ENCODE data around the gene SSX4B.
"Not testable (repeated sequence)": the region's sequence is repeated elsewhere in the genome, so short reads cannot be mapped to it uniquely, and the experiment has no call there.

The SSX4B gene

GRCh38 chrX:48367717-48368408 lies 43.9 kb downstream of the SSX4B start:
- not testable (repeated sequence) for FAIRE-seq; DNase-seq (ENCODE audit: insufficient read length)

DNA sequence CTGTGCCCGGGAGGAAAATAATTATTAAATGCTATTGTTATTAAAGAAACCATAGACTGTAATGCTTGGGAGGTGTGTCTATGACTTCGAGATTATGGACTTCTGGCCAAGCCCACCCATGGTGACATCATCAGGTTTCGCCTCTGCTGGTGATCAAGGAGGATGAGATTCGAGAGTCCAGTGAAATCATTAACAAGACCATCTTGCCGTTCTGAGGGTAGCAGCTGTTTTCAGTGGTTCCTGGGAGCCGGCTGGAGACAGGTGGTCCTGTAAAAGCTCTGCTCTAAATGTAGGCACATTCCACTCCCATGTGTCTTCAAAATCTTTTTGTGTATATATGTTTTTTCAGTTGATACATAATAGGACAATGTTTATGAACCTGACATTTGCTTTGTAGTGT lies 52.5 kb downstream of the SSX4B start:
- not testable (repeated sequence) for FAIRE-seq; DNase-seq (ENCODE audit: insufficient read length)

DNA sequence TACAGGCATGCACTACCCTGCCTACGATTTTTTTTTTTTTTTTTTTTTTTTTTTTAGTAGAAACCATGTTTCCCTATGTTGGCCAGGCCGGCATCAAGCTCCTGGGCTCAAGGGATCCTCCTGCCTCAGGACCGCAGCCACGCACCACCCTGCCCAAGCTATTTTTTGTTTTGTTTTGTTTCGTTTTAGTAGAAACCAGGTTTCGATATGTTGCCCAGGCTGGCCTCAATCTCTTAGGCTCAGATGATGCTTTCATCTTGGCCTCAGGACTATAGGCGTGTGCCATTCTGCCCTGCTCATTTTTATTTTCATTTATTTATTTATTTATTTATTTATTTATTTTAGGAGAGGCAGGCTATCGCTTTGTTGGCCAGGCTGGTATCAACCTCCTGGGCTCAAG lies 54.1 kb downstream of the SSX4B start:
- FAIRE-seq (no peak), DNase-seq (ENCODE audit: insufficient read length) (no peak)
- TF ChIP-seq TAF1 (IDR thresholded peaks at IDR 0.05; ENCODE audit: borderline replicate concordance, low read depth, low read length) (no peak), POLR2AphosphoS5 (IDR thresholded peaks at IDR 0.05; ENCODE audit: low read depth, low read length) (no peak), POLR2A (IDR thresholded peaks at IDR 0.05; ENCODE audit: low read depth, low read length) (no peak)

DNA sequence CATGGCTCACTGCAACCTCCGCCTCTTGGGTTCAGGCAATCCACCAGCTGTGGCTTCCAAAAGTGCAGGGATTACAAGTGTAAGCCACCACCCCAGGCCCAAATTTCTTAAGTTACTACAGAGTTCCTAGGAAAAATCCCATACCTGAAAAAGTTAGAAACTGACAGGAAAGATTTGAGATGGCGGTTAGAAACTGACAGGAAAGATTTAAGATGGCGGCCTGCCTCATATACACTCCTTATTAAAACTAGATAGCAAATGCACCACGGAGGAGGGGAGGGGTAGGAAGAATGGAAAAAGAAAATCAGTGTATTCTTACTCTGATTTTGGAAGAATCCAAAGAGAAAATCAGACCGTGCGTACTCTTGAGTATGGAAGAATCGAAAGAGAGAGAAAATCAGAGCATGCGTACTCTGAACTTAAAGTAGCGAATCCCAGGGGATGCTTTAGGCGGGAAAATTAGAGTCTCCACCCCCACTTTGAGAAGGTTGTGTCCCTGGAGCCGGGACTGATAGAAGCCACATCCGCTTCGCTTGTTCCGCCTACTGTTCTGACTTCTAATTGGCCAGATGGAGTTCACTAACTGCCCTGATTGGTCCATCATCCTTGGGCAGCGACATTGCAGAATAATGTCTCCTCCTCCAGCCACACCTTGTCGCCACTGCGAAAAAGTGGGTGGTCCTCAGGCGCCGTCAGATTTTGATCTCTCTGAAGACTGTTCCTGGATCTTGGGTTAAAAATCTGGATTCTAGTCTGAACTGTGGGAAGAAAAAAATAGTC lies 55.3 kb downstream of the SSX4B start, which contains the start of gene SSX3:
TSS of gene SSX3 (minus strand) at position 389 of the 780 bp plus-strand sequence. CDS start 1,454 bp downstream, outside the sequence.
- DNase-seq (ENCODE audit: insufficient read length); FAIRE-seq: not testable (repeated sequence)
